AG04450 (cell line): ENCODE results near the gene SPTBN4. TPM values are rescaled to one million over a fixed set of nuclear protein-coding genes. Genes with fewer than 3 reads are reported as not detected.

Source experiments
- CTCF ChIA-PET: fragments of 300-600, 350-600 bp; formaldehyde crosslinking; extraction: SDS; loops from one replicate; lab custom pipeline; 2022; ENCODE audit warnings: antibody characterized with exemption, inconsistent platforms; lab: Charles Lee
- POLR2A ChIA-PET: fragments of 350-600 bp; formaldehyde crosslinking; extraction: SDS; loops from one replicate; lab custom pipeline; 2021; ENCODE audit warnings: antibody characterized with exemption, inconsistent platforms; lab: Yijun Ruan, JAX
- DNase-seq: peaks from one replicate; pipeline ENCODE4 v3.0.0-alpha.2; 2011; ENCODE audit warnings: low read depth, low spot score
- H3K27ac ChIP-seq: one replicate; pipeline ENCODE4 v1.5.1; 2012; ENCODE audit warnings: low read depth, low read length, control low read depth
- H3K27me3 ChIP-seq: one replicate; pipeline ENCODE4 v1.6.0; 2012; ENCODE audit warnings: low read length; ENCODE audit not compliant: control insufficient read depth, insufficient read depth
- H3K4me3 ChIP-seq: 2 replicates; pipeline ENCODE4 v1.5.1; 2011; ENCODE audit warnings: mild to moderate bottlenecking, low read depth, low read length, control low read depth
- H3K9me3 ChIP-seq: 2 replicates; pipeline ENCODE4 v1.5.1; 2012; ENCODE audit warnings: low read length; ENCODE audit not compliant: control insufficient read depth, insufficient read depth
- polyA plus RNA-seq: library from polyadenylated mRNA; depleted of rRNA; stranded (reverse); fragments of >200 nt; gene quantifications from 2 replicates; pipeline ENCODE4 v1.2.3, GENCODE V29; 2011
- TF ChIP-seq, protein P1 (sequence below): IDR thresholded peaks from 2 replicates; pipeline ENCODE4 v1.5.1; 2011; ENCODE audit warnings: low read depth, low read length, control low read depth, inconsistent platforms

The SPTBN4 gene
- polyA plus RNA-seq, 1 experiment: 1.3 TPM

DNA sequence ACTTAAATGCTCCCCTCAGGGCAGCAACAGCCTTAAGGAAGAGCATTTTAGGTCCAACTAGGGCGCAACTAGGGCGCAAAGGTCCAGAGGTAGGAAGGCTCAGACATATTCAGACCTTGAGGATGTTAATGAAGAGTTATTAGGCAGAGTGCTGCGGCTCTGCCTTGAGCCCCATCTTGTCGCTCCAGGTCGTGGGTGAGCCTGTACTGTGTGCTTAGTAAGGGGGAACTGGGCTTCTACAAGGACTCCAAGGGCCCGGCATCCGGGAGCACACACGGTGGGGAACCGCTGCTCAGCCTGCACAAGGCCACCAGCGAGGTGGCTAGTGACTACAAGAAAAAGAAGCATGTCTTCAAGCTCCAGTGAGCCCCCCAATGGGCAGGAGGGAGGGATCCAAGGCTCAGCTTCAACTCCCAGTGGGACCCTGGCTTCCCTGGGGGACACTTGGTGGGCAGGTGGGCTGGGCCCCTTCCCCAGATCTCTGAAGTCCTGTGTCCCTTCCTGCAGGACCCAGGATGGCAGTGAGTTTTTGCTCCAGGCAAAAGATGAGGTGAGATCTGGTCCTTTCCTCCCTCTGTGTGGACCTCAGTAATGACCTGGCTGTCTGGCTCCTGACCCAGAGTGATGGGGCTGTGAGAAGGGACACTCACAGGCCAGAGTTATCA is 105.2 kb downstream of the SPTBN4 start:
- H3K4me3 ChIP-seq: no peak overlapping the region
- ChIA-PET POLR2A (interaction anchor here (1.9 kb wide), 1 partner anchor 31 kb away, joined by 14 read pairs; no protein-coding TSS in a partner anchor), CTCF (no interaction called here)
- H3K27ac ChIP-seq: no peak overlapping the region
- H3K27me3 ChIP-seq: peaks cover 2% of the 10 kb centered on the region
- no peak for DNase-seq
- H3K9me3 ChIP-seq: no peaks in the 10 kb centered on the region; the same call in 1 of the 2 replicates
- TF ChIP-seq, protein P1, sequence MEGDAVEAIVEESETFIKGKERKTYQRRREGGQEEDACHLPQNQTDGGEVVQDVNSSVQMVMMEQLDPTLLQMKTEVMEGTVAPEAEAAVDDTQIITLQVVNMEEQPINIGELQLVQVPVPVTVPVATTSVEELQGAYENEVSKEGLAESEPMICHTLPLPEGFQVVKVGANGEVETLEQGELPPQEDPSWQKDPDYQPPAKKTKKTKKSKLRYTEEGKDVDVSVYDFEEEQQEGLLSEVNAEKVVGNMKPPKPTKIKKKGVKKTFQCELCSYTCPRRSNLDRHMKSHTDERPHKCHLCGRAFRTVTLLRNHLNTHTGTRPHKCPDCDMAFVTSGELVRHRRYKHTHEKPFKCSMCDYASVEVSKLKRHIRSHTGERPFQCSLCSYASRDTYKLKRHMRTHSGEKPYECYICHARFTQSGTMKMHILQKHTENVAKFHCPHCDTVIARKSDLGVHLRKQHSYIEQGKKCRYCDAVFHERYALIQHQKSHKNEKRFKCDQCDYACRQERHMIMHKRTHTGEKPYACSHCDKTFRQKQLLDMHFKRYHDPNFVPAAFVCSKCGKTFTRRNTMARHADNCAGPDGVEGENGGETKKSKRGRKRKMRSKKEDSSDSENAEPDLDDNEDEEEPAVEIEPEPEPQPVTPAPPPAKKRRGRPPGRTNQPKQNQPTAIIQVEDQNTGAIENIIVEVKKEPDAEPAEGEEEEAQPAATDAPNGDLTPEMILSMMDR: no peak

DNA sequence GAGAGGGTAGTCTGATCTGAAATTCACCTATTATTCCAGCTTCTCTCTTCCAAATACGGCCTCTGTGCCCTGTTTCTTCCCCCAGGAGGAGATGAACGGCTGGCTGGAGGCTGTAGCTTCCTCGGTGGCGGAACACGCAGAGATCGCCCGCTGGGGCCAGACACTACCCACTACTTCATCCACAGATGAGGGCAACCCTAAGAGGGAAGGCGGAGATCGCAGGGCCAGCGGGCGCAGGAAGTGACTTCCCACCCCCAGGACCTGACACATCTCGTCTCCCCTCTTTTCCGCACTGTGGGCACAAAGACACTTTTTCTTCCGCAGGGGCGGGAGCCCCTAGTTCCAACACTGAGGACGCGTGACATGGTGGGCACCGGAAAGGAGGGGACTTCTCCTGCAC is 108.5 kb downstream of the SPTBN4 start:
- TF ChIP-seq, protein P1: no peak
- ChIA-PET CTCF (interaction anchor here (1.1 kb wide), 1 partner anchor 59 kb away, joined by 3 read pairs; no protein-coding TSS in a partner anchor), POLR2A (no interaction called here)
- no peak for DNase-seq
- no peaks in the 10 kb centered on the region for H3K27me3 ChIP-seq
- no peaks in the 10 kb centered on the region; the same call in 1 of the 2 replicates for H3K9me3 ChIP-seq
- H3K27ac ChIP-seq: no peak overlapping the region
- no peak overlapping the region for H3K4me3 ChIP-seq

DNA sequence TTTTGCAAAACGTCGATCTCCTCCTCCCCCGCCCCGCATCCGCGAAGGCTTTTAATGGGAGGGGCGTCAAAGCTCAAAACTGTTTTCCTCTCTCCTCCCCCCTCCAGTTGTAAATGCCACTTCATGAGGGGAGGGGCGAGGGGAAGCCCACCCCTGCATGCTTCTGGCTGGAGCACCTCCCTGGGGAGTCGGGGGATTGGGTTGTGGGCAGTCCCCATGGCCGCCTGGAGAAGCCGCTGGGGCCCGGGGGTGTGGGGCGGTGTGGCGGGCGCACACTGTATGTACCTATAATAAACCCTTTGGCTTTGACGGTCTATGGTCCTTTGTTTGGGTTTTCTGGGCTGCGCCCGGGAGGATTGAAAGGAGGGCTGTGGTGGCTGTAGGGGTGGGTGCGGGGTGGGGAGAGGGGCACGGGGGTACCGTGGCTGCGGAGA is 109.4 kb downstream of the SPTBN4 start:
- Histone ChIP-seq H3K27ac (no peak overlapping the region), H3K27me3 (no peaks in the 10 kb centered on the region), H3K4me3 (peak overlapping the region; percentile 91), H3K9me3 (no peaks in the 10 kb centered on the region; the same call in 1 of the 2 replicates)
- TF ChIP-seq, protein P1: no peak
- POLR2A ChIA-PET: no interaction called here
- no peak for DNase-seq
- CTCF ChIA-PET: no interaction called here

DNA sequence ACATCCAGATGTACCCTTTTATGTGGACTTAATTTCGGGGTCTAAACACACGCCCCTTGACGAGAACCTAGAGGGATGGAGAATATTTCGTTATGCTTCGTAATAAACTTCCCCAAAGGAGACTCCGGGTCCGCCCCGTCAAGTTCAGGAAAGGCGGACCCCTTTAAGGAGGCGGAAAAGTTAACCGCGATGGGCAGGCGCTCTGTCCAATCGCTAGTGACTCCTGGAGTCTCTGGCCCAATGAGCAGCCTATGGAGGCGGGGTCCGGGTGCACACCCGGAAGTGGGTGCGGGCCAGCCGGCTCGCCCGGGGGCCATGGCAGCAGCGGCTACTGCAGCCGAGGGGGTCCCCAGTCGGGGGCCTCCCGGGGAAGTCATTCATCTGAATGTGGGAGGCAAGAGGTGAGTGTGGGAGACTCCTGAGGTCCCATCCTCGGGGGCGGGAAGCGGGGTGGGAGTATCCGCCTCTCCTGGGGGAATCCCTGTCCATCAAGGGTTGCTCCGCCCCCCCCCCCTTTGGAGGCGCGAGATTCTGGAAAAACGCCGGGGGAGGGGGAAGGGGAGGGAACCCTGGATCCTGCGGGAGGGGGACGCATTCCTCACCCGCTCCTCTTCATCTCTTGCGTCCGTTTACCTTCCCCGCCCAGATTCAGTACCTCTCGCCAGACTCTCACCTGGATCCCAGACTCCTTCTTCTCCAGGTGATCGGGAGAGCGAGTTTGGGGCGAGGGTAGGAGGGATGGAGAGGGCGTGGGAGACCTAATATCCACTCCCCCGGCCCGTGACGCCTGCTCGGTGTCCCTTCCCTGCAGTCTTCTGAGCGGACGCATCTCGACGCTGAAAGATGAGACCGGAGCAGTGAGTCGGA is 110.0 kb downstream of the SPTBN4 start, which contains the start of gene SHKBP1:
Gene SHKBP1 (plus strand): TSS at position 289 of the 867 bp plus-strand sequence. CDS start 27 bp downstream, at position 316.
- TF ChIP-seq, protein P1: no peak
- no peaks in the 10 kb centered on the region; the same call in 1 of the 2 replicates for H3K9me3 ChIP-seq
- ChIA-PET CTCF (no interaction called here), POLR2A (no interaction called here)
- H3K27ac ChIP-seq: no peak within 1 kb of the TSS
- peak within 1 kb of the TSS; percentile 91 for H3K4me3 ChIP-seq
- peak; percentile 86 for DNase-seq
- H3K27me3 ChIP-seq: no peaks in the 10 kb centered on the region
